ENCODE data around the gene ISG20. TPM values are rescaled to one million over a fixed set of nuclear protein-coding genes. Genes with fewer than 3 reads are reported as not detected.

Gene ISG20
- polyA plus RNA-seq, 1 donor (not counting 4 experiments of a cell fraction or from before 2014, with no cell fraction given) = 8.9 TPM

GRCh38 chr15:88625943-88626741 is 12.7 kb upstream of the ISG20 start:
- Histone ChIP-seq H3K4me3 (ENCODE audit: control insufficient read depth in 2 of 3, extremely low read depth in 1 of 3, insufficient read depth in 2 of 3, low read depth in 1 of 3, low read length in 3 of 3) (no peak overlapping the region), H3K9ac (ENCODE audit: control insufficient read depth, extremely low read depth, insufficient read depth, low read length) (no peak overlapping the region), H3K79me2 (ENCODE audit: control insufficient read depth, insufficient read depth, low read length) (peaks cover 93% of the 10 kb centered on the region), H3K36me3 (ENCODE audit: control insufficient read depth in 2 of 2, extremely low read depth in 1 of 2, insufficient read depth in 2 of 2, low read length in 2 of 2) (peaks cover 51 to 69% of the 10 kb centered on the region in 2 experiments), H3K27me3 (ENCODE audit: control insufficient read depth, extremely low read depth, insufficient read depth, low read length) (no peaks in the 10 kb centered on the region), H3K9me1 (ENCODE audit: control insufficient read depth, extremely low read depth, insufficient read depth, low read length) (peaks cover 14% of the 10 kb centered on the region), H3K4me2 (ENCODE audit: control insufficient read depth, extremely low read depth, insufficient read depth, low read depth, low read length) (no peak overlapping the region), H4K20me1 (ENCODE audit: control insufficient read depth, extremely low read depth, insufficient read depth, low read length) (peaks cover 55% of the 10 kb centered on the region), H3K4me1 (ENCODE audit: control insufficient read depth, extremely low read depth, insufficient read depth, low read length) (peaks cover 41% of the 10 kb centered on the region), H3K27ac (ENCODE audit: control insufficient read depth, insufficient read depth, low read length) (peak overlapping the region; percentile 12), H2AFZ (ENCODE audit: control insufficient read depth, low read length) (no peak overlapping the region), H3K9me3 (ENCODE audit: control insufficient read depth, low read depth, low read length) (no peaks in the 10 kb centered on the region)
- no peak for TF ChIP-seq EZH2 (IDR thresholded peaks at IDR 0.05; ENCODE audit: low read length)
- no peak for TF ChIP-seq CTCF (optimal IDR thresholded peaks at IDR 0.05 in 1 of 3, IDR thresholded peaks at IDR 0.05 in 1 of 3, conservative IDR thresholded peaks at IDR 0.05 in 1 of 3; ENCODE audit: extremely low read depth in 1 of 3, insufficient read depth in 2 of 3, low read length in 3 of 3)
- dilution Hi-C loops (cut with MboI; ENCODE audit: extremely low pct_ligation_motif_present, low sequenced_read_pairs) = no loop called here
- FAIRE-seq (no peak), DNase-seq (ENCODE audit: low read depth, low spot score) (no peak)

DNA sequence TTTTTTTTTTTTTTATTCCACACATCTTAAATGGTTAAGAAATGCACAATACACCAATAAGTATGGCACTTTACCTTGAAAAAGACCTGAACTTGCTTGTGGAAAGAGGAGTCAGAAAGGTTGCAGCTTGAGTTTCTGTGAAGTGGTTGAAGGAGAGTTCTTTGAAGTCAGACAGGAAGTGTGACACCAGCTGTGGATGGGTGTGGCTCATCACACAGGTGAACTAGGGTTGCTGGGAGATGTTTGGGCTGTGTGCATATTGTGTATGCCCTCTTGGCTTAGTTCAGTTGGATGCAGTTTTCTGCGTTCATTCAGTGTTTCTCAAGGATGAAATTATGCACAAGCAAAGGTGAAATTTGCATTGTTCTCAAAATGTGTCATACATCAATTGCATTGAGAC is 11.4 kb upstream of the ISG20 start:
- no peak overlapping the region for H3K4me3 ChIP-seq (ENCODE audit: control insufficient read depth in 2 of 3, extremely low read depth in 1 of 3, insufficient read depth in 2 of 3, low read depth in 1 of 3, low read length in 3 of 3)
- DNase-seq (ENCODE audit: low read depth, low spot score) = no peak
- H2AFZ ChIP-seq (ENCODE audit: control insufficient read depth, low read length) = no peak overlapping the region
- H3K27me3 ChIP-seq (ENCODE audit: control insufficient read depth, extremely low read depth, insufficient read depth, low read length) = no peaks in the 10 kb centered on the region
- H3K36me3 ChIP-seq (ENCODE audit: control insufficient read depth in 2 of 2, extremely low read depth in 1 of 2, insufficient read depth in 2 of 2, low read length in 2 of 2) = peaks cover 61 to 78% of the 10 kb centered on the region in 2 experiments
- H3K4me1 ChIP-seq (ENCODE audit: control insufficient read depth, extremely low read depth, insufficient read depth, low read length) = peaks cover 41% of the 10 kb centered on the region
- dilution Hi-C loops (cut with MboI; ENCODE audit: extremely low pct_ligation_motif_present, low sequenced_read_pairs) = no loop called here
- H3K9me3 ChIP-seq (ENCODE audit: control insufficient read depth, low read depth, low read length) = no peaks in the 10 kb centered on the region
- peaks cover 55% of the 10 kb centered on the region for H4K20me1 ChIP-seq (ENCODE audit: control insufficient read depth, extremely low read depth, insufficient read depth, low read length)
- TF ChIP-seq CTCF (optimal IDR thresholded peaks at IDR 0.05 in 1 of 3, IDR thresholded peaks at IDR 0.05 in 1 of 3, conservative IDR thresholded peaks at IDR 0.05 in 1 of 3; ENCODE audit: extremely low read depth in 1 of 3, insufficient read depth in 2 of 3, low read length in 3 of 3) (no peak), EZH2 (IDR thresholded peaks at IDR 0.05; ENCODE audit: low read length) (no peak)
- H3K4me2 ChIP-seq (ENCODE audit: control insufficient read depth, extremely low read depth, insufficient read depth, low read depth, low read length) = no peak overlapping the region
- H3K79me2 ChIP-seq (ENCODE audit: control insufficient read depth, insufficient read depth, low read length) = peaks cover 89% of the 10 kb centered on the region
- peak overlapping the region; percentile 36 for H3K27ac ChIP-seq (ENCODE audit: control insufficient read depth, insufficient read depth, low read length)
- no peak overlapping the region for H3K9ac ChIP-seq (ENCODE audit: control insufficient read depth, extremely low read depth, insufficient read depth, low read length)
- peaks cover 14% of the 10 kb centered on the region for H3K9me1 ChIP-seq (ENCODE audit: control insufficient read depth, extremely low read depth, insufficient read depth, low read length)
- FAIRE-seq = peak; percentile 13

Data from keratinocyte (primary cell).